B cell (primary cell): ENCODE results near the gene GRM8. TPM values are rescaled to one million over a fixed set of nuclear protein-coding genes. Genes with fewer than 3 reads are reported as not detected.

ENCODE experiments used
- ATAC-seq: fragments of 200-7000 bp; cut with Tn5 transposase; one replicate; pipeline ENCODE4 v1.10.0; 2021; ENCODE audit warnings: low read depth, mild to moderate bottlenecking, moderate number of reproducible peaks, moderate library complexity
- CTCF ChIA-PET: fragments of 350-600 bp; sonication (Branson Sonifier 250); formaldehyde crosslinking; loops from one replicate; lab custom pipeline; 2021; ENCODE audit warnings: antibody characterized with exemption, inconsistent platforms; lab: Charles Lee
- POLR2A ChIA-PET: fragments of 350-600 bp; sonication (Branson Sonifier 250); formaldehyde crosslinking; loops from one replicate; lab custom pipeline; 2021; ENCODE audit warnings: antibody characterized with exemption; lab: Charles Lee
- DNase-seq: peaks from one replicate; pipeline ENCODE4 v3.0.0; 2013
- H2AFZ ChIP-seq: 2 replicates; pipeline ENCODE4 v1.6.1; 2012; ENCODE audit warnings: mild to moderate bottlenecking, low read depth, low read length; ENCODE audit not compliant: insufficient read depth, poor library complexity, severe bottlenecking
- H3K27ac ChIP-seq, 2 donors: 1 replicate in 1 of 2; 2 replicates in 1 of 2; pipeline ENCODE4 v1.5.1; 2012 to 2013; ENCODE audit warnings: low read length in 2 of 2, mild to moderate bottlenecking in 2 of 2, moderate library complexity in 1 of 2
- H3K27me3 ChIP-seq, 4 experiments: fragments of 200-600 bp in 1 of 4; sonication (generic) in 1 of 4; replicated peaks in 1 of 4; 1 replicate in 2 of 4; 2 replicates in 2 of 4; pipeline versions ENCODE4 v1.6.1 to v1.7.0; 2013 to 2016; ENCODE audit warnings: low read length in 3 of 4, mild to moderate bottlenecking in 2 of 4, mixed read lengths in 1 of 4, moderate library complexity in 1 of 4; ENCODE audit not compliant: insufficient read depth in 4 of 4, control insufficient read depth in 3 of 4; ENCODE audit errors: control extremely low read depth in 1 of 4
- H3K36me3 ChIP-seq, 2 experiments: replicated peaks in 1 of 2; 1 replicate in 1 of 2; 2 replicates in 1 of 2; pipeline versions ENCODE4 v1.6.1 to v1.7.1; 2013; ENCODE audit warnings: low read length in 1 of 2; ENCODE audit not compliant: insufficient read depth in 2 of 2, control insufficient read depth in 1 of 2; ENCODE audit errors: control extremely low read depth in 1 of 2, extremely low read depth in 1 of 2
- H3K4me1 ChIP-seq, 2 donors: fragments of 200-600 bp in 1 of 2; sonication (generic) in 1 of 2; 1 replicate in 1 of 2; 2 replicates in 1 of 2; pipeline versions ENCODE4 v1.5.1 to v1.6.1; 2013 to 2017; ENCODE audit warnings: low read length in 2 of 2; ENCODE audit not compliant: control insufficient read depth in 2 of 2, insufficient read depth in 2 of 2
- H3K4me2 ChIP-seq: replicated peaks from 2 replicates; pipeline ENCODE3; 2012; ENCODE audit warnings: mild to moderate bottlenecking, low read depth, low read length; ENCODE audit not compliant: poor library complexity, severe bottlenecking
- H3K4me3 ChIP-seq, 5 experiments: fragments of 200-600 bp in 1 of 5; sonication (generic) in 1 of 5; 1 replicate in 3 of 5; 2 replicates in 2 of 5; pipeline versions ENCODE4 v1.5.1 to v1.7.0; 2011 to 2016; ENCODE audit warnings: low read length in 4 of 5, mild to moderate bottlenecking in 4 of 5, low read depth in 2 of 5, control low read depth in 1 of 5, moderate library complexity in 1 of 5; ENCODE audit not compliant: insufficient read depth in 1 of 5; ENCODE audit errors: control extremely low read depth in 1 of 5, extremely low read depth in 1 of 5
- H3K79me2 ChIP-seq: fragments of 200-600 bp; sonication (generic); one replicate; pipeline ENCODE4 v1.6.0; 2016; ENCODE audit warnings: low read length; ENCODE audit not compliant: control insufficient read depth, insufficient read depth
- H3K9ac ChIP-seq: fragments of 200-600 bp; sonication (generic); 2 replicates; pipeline ENCODE4 v1.6.1; 2017; ENCODE audit warnings: mild to moderate bottlenecking, low read length, moderate library complexity
- H3K9me3 ChIP-seq, 3 donors: one replicate each; pipeline versions ENCODE4 v1.6.1 to v1.7.1; 2013; ENCODE audit warnings: low read length in 2 of 3; ENCODE audit not compliant: control insufficient read depth in 2 of 3, insufficient read depth in 1 of 3; ENCODE audit errors: control extremely low read depth in 1 of 3
- H4K20me1 ChIP-seq: 2 replicates; pipeline ENCODE4 v1.6.0; 2012; ENCODE audit warnings: mild to moderate bottlenecking, low read length; ENCODE audit not compliant: insufficient read depth, control insufficient read depth, poor library complexity, severe bottlenecking
- H3K27ac Mint-ChIP-seq: one replicate; pipeline ENCODE4 v1.8.0; 2021; ENCODE audit warnings: mixed read lengths
- H3K27me3 Mint-ChIP-seq: one replicate; pipeline ENCODE4 v1.8.0; 2021; ENCODE audit warnings: mixed read lengths
- H3K4me1 Mint-ChIP-seq: one replicate; pipeline ENCODE4 v1.8.0; 2021; ENCODE audit warnings: mixed read lengths
- H3K4me3 Mint-ChIP-seq: one replicate; pipeline ENCODE4 v1.8.0; 2021; ENCODE audit warnings: mixed read lengths
- H3K9me3 Mint-ChIP-seq: one replicate; pipeline ENCODE4 v1.8.0; 2022; ENCODE audit warnings: mixed read lengths; ENCODE audit not compliant: insufficient read depth
- CTCF ChIP-seq: fragments of 200-600 bp; IDR thresholded peaks from one replicate; pipeline ENCODE4 v1.8.0; 2022; ENCODE audit warnings: antibody characterized with exemption, mild to moderate bottlenecking
- EZH2 ChIP-seq: IDR thresholded peaks from 2 replicates; pipeline ENCODE4 v1.6.1; 2012; ENCODE audit warnings: borderline replicate concordance, low read depth, mild to moderate bottlenecking, moderate library complexity, low read length; ENCODE audit not compliant: insufficient read depth, poor library complexity, severe bottlenecking
- WGBS: methylation state at CpG from one replicate; pipeline ENCODE4 v1.1.5; 2013; ENCODE audit warnings: missing lambda C conversion rate; ENCODE audit not compliant: insufficient coverage; 5-methylcytosine and 5-hydroxymethylcytosine counted together
- intact Hi-C: fragments of 100-400 bp; cut with micrococcal nuclease; formaldehyde crosslinking; loops from one replicate; pipeline ENCODE4 v1.10.0; 2022
- polyA plus RNA-seq: library from polyadenylated mRNA; depleted of rRNA; stranded (reverse); fragments of >200 nt; gene quantifications from 2 replicates; pipeline ENCODE4 v1.2.3, GENCODE V29; 2012
- total RNA-seq, 2 donors: library from RNA; stranded (reverse); fragments of 120-200 nt in 1 of 2; gene quantifications; 1 replicate in 1 of 2; 2 replicates in 1 of 2; pipeline versions ENCODE4 v1.2.3 to v1.2.4, GENCODE V29; 2013 to 2022

GRM8 gene
- total and polyA plus RNA-seq, 2 donors (not counting 1 experiment from before 2014, with no cell fraction given): not detected

GRCh38 chr7:127162366-127162765 is 90.4 kb downstream of the GRM8 start:
- H3K4me2 ChIP-seq: no peak overlapping the region
- no peaks in the 10 kb centered on the region for H3K9me3 ChIP-seq
- ATAC-seq (no peak), DNase-seq (no peak)
- ChIA-PET POLR2A (no interaction called here), CTCF (no interaction called here)
- no peaks in the 10 kb centered on the region for H3K36me3 ChIP-seq
- Mint-ChIP-seq H3K27ac (no peak overlapping the region), H3K9me3 (no peaks in the 10 kb centered on the region), H3K4me3 (no peak overlapping the region), H3K27me3 (peaks cover 13% of the 10 kb centered on the region), H3K4me1 (no peaks in the 10 kb centered on the region)
- intact Hi-C loops: no loop called here
- H3K4me3 ChIP-seq: no peak overlapping the region
- no peaks in the 10 kb centered on the region for H3K27me3 ChIP-seq
- H3K4me1 ChIP-seq: no peaks in the 10 kb centered on the region
- no CpG with 5 or more reads among the region's 2 CpGs for WGBS
- no peaks in the 10 kb centered on the region for H4K20me1 ChIP-seq
- H3K9ac ChIP-seq: no peak overlapping the region
- TF ChIP-seq EZH2 (no peak), CTCF (no peak)
- H3K79me2 ChIP-seq: no peaks in the 10 kb centered on the region
- H3K27ac ChIP-seq: no peak overlapping the region
- H2AFZ ChIP-seq: no peak overlapping the region

- Mint-ChIP-seq H3K27me3 (peaks cover 8% of the 10 kb centered on the region), H3K4me3 (no peak overlapping the region)
- ATAC-seq: no peak
These were observed 94.1 kb downstream of the GRM8 start for GRCh38 chr7:127158659-127159058.

More at GRCh38 chr7:127158659-127159058, 94.1 kb downstream of the GRM8 start:
- H3K9me3 Mint-ChIP-seq: no peaks in the 10 kb centered on the region
- no peak overlapping the region for H3K4me3 ChIP-seq
- 60% methylated on average over 1 of the region's 3 CpGs for WGBS
- ChIA-PET POLR2A (no interaction called here), CTCF (no interaction called here)
- no peaks in the 10 kb centered on the region for H3K36me3 ChIP-seq
- H4K20me1 ChIP-seq: no peaks in the 10 kb centered on the region
- no peaks in the 10 kb centered on the region for H3K9me3 ChIP-seq
- no peak overlapping the region for H2AFZ ChIP-seq
- H3K27ac ChIP-seq: no peak overlapping the region
- H3K27ac Mint-ChIP-seq: no peak overlapping the region
- H3K4me1 ChIP-seq: no peaks in the 10 kb centered on the region
- no peak overlapping the region for H3K9ac ChIP-seq
- no peak for DNase-seq
- H3K27me3 ChIP-seq: no peaks in the 10 kb centered on the region
- H3K4me2 ChIP-seq: no peak overlapping the region
- H3K79me2 ChIP-seq: no peaks in the 10 kb centered on the region
- intact Hi-C loops: no loop called here
- H3K4me1 Mint-ChIP-seq: no peaks in the 10 kb centered on the region
- TF ChIP-seq EZH2 (no peak), CTCF (no peak)
